ENCODE data around the gene KDM4D.

DNA sequence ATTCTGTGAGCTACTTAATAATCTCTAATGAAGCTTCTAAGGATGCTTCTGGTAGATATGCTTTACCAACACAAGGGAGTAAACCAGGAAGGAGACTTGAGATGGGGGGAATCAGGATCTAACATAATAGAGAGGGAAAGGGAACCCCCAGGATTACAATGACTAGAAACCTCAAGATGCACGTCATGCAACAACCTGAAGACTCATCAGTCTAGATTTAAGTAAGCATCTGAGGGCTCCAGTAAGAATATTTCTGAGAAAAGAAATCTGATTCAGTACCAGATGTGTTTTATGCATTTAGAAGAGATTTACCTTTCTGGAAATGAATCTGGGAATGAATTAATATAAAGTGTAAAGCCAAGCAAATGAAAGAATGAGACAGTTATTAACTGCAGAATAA, 15.2 kb downstream of the KDM4D start:
- TF ChIP-seq, protein P1, sequence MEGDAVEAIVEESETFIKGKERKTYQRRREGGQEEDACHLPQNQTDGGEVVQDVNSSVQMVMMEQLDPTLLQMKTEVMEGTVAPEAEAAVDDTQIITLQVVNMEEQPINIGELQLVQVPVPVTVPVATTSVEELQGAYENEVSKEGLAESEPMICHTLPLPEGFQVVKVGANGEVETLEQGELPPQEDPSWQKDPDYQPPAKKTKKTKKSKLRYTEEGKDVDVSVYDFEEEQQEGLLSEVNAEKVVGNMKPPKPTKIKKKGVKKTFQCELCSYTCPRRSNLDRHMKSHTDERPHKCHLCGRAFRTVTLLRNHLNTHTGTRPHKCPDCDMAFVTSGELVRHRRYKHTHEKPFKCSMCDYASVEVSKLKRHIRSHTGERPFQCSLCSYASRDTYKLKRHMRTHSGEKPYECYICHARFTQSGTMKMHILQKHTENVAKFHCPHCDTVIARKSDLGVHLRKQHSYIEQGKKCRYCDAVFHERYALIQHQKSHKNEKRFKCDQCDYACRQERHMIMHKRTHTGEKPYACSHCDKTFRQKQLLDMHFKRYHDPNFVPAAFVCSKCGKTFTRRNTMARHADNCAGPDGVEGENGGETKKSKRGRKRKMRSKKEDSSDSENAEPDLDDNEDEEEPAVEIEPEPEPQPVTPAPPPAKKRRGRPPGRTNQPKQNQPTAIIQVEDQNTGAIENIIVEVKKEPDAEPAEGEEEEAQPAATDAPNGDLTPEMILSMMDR (IDR thresholded peaks at IDR 0.05; ENCODE audit: borderline replicate concordance, extremely low read depth, low read length, poor library complexity, severe bottlenecking): no peak
- no peak for TF ChIP-seq EZH2 (IDR thresholded peaks at IDR 0.05; ENCODE audit: borderline replicate concordance, low read depth, low read length, severe bottlenecking)
